GM19193 (cell line): ENCODE results near the gene TRIM47.
A peak's percentile ranks its signal among the peaks of the same experiment; 100 is the strongest.

Experiments
- POLR2A ChIP-seq: IDR thresholded peaks from 4 replicates; pipeline ENCODE4 v1.6.1; 2011; ENCODE audit not compliant: insufficient read depth, insufficient read length; ENCODE audit errors: extremely low read depth

TRIM47 gene

DNA sequence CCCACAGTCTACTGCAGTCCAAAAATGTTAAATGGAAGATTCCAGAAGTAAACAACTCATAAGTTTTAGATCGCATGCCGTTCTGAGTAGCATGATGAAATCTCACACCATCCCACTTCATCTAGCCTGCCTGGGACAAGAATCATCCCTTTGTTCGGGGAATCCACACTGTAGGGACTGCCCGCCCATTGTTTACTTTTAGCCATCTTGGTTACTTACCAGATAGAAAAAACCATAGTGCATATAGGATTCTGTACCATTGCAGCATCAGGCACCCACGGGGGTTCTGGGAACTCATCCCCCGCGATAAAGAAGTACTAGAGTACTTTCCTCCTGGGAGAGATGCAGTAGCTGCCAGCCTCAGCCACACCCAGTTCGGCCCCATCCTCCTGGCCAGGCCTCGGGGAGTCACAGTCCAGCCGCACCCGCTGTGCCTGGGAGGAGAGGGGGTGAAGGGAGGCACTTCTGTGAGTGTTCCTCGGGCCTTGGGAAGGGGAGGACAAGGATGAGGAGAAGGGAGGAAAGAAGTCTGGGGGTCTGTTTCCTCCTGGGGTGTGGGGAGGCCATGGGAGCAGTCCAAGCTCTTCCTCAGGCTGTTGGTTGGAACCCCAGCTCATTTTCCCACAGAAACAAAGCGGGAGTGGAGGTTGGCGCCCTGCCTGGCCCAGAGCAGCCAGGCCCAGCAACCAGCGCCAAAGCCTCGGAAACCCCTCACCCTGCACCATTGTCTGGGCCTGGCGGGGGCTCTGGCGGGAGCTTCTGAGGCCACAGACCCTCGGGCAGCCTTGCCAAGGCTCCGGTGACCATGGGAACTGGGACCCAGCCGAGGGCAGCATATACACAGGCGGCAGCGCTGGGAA, 8.9 kb downstream of the TRIM47 start:
- no peak for TF ChIP-seq POLR2A

DNA sequence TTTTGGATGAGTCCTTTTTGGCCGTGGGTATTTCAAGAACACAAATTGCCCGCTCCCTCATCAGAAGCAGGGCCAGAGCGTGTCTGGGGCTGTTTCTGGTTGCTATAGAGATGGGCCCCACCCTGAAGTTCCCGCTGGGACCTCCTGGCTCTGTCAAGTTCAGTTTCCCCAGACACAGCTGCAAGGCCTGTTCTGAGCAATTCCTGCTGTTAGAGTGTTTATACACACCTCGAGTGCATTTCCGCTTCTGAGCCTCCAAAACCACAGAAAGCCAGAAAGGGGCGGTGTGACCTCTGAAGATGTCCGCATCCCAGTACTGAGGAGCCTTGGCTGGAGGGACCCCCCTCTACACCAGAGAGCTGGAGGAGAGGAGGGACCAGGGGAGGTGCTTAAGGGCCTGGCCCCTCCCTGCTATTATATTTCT, 13.9 kb downstream of the TRIM47 start:
- no peak for TF ChIP-seq POLR2A

DNA sequence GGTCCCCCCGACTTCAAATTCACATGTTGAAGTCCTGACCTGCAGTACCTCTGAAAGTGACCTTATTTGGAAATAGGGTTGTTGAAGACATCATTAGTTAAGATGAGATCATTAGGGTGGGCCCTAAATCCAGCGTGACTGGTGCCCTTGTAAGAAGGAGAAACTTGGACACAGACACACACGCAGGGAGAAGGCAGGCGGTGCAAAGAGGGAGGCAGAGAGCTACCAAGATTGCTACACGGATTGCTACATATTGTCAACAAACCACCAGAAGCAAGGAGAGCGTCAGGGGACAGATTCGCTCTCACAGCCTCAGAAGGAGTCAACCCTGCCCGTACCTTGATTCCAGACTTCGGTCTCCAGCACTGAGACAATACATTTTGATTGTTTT, 16.5 kb downstream of the TRIM47 start:
- no peak for TF ChIP-seq POLR2A

DNA sequence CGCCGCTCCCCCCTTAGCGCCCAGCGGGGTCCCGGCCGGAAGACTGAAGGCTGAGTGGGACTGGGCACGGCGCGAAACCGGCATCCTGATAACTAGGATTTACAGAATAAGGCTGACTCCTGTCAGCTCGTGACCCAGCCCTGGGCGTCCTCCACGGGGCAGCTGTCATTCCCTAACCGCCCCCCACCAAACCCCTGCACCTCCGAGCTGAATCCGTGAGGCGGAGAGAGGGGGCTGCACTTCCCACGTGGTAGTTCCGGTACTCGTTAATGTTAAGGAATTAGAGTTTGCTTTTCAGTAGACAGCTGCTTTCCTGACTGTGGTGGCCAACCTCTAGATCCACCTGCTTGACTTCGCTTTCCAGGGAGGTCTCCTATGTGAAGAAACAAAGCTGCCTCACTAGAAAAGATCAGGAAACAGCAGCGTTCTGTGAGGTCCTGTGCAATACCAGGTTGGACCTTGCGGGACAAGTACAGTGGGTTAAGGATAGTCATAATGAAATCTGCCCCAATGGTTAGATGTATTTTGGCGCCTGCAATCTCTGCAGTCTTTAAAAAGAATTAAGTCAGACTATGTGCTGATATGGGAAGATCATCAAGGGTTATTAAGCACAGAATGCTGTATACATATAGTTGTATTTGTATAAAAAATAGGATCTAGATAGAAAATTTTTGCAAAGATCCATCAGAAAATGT, 22.2 kb downstream of the TRIM47 start:
- TF ChIP-seq POLR2A, result no peak

DNA sequence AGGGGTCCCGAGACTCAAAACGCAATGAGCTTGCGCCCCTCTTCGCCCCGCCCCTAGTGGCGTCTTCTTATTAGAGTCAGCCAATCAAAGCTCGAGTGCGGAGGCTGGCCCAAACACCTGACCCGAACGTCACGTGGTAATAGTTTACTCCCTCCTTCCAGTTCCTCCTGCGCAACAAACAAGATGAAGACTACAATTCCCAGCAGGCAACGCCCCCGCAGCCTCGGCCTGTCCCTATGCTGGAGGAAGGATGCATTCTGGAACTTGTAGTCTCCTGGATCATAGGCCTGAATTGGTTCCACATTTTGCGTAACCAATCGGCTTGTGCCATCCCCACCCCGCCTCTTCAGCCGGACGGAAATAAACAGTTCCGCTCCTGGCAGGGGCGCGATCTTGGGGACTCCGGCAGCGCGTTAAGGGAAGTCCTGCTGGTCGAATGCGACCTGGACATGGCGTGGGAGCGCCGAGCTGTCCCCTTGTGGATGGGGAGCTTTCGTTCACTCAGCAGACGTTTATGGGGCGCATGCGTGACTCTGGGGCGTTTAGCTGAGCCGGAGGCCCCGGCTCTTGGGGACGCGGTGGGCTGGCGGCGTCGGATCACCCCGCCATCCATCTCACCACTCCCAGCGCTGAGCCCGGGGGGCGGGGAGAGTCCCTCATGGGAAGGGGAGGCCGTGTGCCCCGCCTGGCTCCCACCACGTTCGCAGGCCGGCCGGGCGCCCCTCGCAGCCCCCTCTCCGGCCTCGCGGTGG, 22.9 kb downstream of the TRIM47 start, which contains the start of gene WBP2:
TSS of gene WBP2 (minus strand) at position 26 of the 752 bp plus-strand sequence. CDS start 38 bp downstream, outside the sequence.
- TF ChIP-seq POLR2A, result peak; percentile 96

DNA sequence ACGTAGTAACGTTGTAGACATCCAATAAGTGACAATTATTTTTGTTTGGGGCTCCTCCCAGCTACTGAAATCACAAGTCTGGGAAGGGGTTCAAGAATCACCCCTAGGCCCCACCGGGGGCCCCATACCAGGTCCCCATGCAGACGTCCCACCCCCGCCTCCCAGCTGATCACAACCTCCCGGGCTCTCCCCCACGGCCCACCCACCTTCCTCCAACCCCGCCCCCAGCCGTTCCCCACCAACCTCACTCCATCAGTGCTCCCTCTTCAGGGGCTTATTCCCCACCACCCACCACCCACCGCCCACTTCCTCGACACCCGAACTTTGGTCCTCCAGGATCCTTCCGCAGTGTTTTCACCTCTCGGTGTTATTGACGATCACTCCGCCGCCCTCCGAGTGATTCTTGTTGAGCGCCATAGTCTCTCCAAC, 23.5 kb downstream of the TRIM47 start:
- TF ChIP-seq POLR2A, result no peak

DNA sequence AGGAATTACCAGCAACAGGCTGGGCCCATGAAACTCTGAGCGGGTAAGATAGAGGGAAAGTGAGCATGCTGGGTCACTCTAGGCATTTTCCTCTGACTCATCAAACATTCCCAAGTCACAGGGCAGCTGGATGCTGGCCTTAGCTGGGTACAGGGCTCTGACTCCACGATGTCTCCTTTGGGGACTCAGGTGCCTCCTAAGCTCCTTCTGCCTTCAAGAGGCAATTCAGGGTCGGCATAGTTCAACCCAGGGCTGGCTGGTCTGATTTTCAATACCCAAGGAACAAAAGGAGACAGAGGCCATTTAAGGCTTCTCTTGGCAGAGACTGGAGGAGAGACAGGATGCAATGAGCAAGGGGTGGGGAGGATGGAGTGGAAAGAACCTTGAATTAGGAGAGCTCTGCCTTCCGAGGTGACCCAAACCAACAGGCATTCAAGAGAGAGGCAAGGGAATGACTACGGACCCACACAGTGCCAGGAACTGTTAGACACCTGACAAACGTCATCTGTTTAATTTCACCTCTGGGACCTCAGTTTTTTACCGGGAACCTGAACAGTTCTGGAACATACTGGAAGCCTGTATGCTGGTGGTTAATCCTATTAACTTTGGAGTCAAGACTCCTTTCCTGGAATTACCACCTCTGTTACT, 24.2 kb downstream of the TRIM47 start:
- TF ChIP-seq POLR2A, result no peak

DNA sequence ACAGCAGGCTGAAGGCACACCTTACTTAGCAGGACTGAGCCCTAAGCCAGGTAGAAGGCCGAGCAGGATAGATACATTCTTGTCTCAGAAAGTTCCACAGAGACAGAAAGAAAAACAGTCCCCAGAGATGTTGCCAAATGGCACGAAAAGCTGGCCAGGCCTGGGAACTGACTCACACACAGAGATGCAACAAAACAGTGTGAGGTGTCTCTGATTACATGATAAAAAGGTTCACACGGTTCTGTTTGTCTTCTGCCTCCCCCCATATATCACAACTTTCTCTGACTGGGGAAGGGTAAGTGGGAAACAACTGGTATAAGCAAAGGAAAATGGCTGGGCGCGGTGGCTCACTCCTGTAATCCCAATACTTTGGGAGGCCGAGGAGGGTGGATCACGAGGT, 24.9 kb downstream of the TRIM47 start:
- TF ChIP-seq POLR2A, result no peak

DNA sequence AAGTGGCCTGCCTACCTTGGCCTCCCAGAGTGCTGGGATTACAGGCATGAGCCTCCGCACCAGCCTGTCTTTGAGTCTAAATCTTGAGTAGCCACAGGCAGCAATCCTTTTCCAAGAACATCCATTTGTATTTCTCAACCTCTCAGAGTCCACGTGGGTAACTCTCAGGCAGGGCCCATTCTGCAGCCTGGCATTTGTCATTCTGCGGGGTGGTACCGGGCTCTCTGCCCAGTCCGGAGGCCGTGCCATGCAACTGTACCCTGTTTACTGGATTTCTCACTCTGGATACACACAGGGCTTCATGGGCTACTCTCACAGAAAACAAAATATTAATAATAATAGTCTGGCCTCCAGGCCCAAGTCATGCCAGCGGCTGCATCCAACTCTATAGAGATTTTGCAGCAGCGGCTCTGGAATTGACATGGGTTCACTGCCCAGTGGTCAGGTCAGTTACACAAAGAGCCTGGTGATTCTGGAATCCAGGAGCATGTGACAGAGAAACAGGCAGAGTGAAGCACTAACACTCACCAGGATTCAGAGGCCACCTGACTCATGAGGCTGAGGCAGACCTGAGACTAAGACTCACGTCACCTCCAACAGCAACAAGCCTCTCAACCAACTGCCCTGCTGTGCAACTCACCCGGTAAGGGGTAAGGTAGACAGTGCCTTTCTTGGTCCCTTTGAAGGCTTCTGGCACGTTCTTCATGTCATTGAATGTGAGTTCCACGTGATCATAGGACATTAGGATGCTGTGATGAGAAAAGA, 27.3 kb downstream of the TRIM47 start:
- TF ChIP-seq POLR2A, result no peak

DNA sequence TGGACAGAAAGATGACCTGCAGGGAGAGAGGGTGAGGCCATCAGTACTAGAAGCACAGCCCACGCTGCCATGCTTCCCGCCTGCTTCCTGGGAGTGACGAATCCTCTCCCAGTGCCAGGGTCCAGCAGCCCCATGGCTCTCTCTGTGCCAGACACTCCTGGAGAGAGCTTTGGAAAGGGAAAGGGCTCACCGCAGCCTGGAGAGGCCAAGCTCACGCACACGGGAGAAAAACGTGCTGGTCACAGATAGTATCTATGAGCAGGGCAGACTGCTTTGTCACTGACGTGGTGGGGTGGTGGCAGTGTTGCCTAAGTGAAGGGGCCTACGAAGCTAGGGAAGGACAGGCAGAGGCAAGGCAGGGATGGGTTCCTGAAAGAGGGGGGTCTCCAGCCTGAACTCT, 28.7 kb downstream of the TRIM47 start:
- TF ChIP-seq POLR2A, result no peak

DNA sequence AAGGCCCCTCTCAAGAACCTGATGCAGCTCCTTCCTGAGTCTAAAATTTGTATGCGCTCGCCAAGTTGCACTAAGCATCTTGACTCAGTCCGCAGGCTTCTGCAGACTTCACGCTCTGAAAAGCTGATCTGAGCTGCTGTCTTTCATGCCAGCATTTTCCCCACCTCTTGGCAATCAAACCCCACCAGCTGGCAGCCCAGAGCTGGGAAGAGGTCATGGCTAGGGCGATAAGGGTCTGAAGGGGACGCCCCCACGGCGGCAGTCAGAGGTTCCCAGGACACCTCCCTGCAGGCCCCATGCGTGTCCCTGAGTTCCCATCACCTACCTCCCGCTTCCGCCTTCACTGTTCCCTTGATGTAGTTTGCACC, 29.1 kb downstream of the TRIM47 start:
- TF ChIP-seq POLR2A, result no peak

DNA sequence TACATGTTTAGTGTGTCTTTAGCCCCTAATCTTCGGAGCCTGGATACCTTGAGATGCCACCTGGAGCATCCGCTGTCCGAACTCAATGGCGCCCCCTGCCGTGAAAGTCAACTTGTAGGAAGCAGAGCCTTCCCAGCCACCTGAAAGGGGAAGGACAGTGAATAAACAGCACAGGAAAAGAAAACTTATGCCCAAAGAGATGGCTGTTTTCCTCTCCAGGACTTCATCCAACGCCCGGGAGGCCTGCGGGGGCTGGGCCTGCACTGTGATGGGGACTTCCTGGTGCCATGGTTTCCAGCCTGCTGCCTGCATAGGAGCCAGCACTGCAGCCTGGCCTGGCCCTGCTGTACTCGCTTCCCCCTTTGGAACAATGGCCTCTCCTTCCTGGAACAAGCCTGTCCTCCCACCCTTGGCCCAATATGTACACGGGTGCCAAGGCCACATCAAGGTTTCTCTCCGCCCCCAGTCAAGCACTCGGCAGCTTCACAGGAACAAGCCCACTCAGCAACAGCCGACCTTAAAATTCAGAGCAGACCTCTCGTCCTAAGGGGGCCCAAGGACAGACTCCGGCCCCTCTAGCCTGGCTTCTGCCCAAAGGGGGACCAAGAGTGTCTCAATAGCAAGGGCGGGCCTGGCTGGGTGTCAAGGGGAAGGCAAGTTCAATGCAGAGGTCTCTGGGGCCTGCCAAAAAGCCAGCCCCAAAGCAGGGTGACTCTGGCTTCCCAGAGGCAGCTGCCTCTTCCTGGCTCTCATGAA, 29.7 kb downstream of the TRIM47 start:
- TF ChIP-seq POLR2A, result no peak

DNA sequence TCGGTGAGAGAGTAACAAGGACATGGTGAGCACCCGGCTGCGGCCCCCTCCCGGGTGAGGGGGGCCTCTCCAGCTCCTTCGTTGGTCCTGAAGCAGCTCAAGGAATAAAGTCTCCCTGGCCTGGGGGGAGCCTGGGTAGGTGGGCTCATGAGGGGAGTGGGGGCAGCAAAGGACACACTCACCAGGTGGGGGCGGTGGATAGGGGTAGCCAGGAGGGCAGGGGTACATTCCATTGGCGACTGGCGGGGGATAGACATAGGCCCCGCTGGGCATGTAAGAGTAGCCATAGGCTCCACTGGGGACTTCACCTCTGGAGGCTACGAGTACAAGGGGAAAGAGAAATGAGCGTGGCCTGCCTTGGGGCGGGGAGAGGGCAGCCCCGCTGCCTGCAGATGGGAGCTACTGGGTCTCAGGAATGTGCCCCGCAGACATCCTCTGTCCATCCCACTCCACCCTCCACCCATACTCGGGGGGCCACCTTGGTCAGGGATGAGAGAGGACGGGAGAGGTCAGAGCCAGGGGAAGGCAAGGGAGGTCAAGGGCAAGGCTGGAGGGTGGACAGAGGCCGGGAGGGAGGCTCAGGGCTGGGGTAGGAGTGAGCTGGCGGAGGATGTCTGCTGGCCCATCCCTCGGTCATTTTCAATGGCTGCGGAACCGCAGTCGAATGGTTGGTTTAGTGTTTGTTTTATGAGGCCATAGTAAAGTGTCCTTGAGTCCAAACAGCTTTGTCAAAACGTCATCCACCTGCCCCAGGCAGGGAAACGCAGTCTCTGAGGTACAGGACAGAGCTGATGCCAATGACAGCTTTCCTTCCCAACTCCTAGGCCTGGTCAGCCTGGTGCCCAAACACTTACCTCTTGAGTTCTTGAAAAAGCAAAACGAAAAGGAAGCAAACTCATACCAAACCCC, 30.5 kb downstream of the TRIM47 start:
- no peak for TF ChIP-seq POLR2A
